Fibroblast of gingiva (primary cell): Measurements from ENCODE around the gene DMRTB1.

Experiments
- DNase-seq: peaks from one replicate; pipeline ENCODE4 v3.0.0-alpha.2; 2011; ENCODE audit warnings: low read depth

Gene DMRTB1

DNA sequence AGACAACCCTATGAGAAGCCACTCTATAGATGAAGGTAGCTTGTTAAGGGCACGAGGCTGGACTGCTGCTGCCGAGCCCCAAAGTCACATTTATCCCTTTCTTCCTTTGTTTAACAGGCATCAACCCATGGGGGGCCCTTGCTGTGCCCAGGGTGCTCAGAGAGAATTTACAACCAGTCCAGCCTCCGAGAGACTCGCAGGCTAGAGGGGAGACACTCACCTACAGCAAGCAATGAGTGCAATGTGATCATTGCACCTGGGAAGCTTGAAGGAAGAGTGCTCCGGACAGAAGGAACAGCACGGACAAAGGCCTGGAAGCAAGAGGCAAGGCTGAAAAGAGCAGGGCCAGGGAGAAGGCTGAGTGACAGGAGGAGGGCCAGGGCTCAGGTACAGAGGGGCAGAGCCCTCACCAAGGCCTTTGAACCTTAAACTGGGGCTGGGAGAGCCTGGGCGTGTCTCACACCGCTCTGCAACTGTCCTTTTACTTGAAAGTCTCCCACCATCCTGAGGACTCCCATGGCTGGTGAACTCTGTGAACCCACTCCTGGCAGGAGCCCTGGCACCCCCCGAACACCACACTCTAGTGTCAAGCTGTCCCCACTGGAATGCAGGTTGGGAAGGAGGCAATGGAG lies 27.3 kb downstream of the DMRTB1 start:
- no peak for DNase-seq

DNA sequence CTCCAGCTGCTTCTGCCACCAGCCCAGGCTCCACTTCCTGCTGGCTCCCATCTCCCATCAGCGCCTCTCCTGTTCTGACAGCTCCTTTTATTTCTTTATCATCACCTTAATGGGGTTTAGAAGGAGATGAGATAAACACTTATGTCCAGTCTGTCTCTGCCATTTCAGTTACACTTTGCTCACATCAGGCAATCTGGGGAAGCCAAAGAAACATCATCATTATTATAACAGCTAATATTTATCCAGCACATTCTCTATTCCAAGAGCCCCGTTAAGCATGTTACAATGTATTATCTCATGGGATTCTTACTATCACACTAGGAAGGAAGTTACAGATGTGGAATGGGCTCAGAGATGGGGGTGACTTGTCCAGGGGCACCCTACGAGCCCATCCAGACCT lies 31.2 kb downstream of the DMRTB1 start:
- no peak for DNase-seq

DNA sequence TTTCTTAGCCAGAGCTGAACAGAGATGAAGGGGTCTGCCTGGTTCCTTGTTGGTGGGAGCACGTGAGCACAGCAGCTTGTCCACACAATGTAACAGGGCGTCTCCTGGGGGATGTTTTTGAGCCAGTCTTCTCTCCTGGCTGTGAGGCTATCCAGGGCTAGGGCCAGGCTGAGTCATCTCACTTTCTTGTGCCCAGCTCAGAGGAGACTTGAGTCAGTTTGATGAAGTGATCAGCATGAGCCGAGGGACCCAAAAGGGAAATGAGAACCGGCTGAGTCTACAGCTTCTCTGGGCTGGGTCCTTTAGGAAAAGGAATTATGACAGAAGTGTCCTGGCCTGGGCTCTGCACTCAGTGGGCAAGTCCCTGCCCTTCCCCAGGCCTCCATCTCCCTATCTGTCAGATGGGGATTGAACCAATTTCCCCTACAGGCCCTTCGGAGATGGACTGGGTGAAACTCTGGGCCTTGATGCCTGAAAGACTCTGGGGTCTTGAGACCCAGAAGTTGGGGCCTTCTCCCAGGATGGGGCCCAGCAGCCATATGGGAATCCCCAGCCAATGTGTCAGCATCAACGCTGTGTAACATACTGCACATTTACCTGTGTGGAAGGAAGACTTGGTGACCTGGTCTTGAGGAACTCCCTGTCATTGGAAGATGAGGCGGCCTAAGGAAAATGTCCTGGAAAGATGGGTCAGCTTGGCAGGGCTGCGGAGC lies 36.6 kb downstream of the DMRTB1 start:
- peak; percentile 29 for DNase-seq

DNA sequence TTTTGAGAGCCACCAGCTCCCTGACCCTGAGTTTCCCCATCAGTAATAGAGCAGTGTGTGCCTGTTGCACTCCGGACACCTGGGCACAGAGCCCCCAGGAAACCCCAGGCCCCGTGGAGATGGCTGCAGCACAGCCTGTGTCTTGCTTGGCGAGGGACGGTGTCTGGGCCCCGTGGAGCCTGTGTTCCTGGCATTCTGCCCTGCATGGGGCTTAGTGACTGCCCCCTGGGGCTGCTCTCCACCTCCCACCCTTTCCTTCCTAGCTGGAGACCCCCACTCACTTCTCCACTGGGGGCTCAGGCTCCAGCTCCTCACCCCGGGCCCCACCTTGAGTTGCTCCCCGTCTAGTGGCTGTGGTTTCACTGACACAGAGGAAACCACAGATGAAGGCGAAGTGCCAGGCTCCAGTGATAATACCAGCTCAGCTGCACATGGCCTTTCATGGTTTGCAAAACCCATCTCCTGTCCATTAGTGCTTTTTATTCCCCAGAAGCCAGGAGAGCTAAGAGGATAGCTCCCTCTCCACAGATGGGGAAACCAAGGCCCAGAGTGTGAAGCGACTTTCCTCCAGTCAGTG lies 39.4 kb downstream of the DMRTB1 start:
- peak; percentile 54 for DNase-seq

DNA sequence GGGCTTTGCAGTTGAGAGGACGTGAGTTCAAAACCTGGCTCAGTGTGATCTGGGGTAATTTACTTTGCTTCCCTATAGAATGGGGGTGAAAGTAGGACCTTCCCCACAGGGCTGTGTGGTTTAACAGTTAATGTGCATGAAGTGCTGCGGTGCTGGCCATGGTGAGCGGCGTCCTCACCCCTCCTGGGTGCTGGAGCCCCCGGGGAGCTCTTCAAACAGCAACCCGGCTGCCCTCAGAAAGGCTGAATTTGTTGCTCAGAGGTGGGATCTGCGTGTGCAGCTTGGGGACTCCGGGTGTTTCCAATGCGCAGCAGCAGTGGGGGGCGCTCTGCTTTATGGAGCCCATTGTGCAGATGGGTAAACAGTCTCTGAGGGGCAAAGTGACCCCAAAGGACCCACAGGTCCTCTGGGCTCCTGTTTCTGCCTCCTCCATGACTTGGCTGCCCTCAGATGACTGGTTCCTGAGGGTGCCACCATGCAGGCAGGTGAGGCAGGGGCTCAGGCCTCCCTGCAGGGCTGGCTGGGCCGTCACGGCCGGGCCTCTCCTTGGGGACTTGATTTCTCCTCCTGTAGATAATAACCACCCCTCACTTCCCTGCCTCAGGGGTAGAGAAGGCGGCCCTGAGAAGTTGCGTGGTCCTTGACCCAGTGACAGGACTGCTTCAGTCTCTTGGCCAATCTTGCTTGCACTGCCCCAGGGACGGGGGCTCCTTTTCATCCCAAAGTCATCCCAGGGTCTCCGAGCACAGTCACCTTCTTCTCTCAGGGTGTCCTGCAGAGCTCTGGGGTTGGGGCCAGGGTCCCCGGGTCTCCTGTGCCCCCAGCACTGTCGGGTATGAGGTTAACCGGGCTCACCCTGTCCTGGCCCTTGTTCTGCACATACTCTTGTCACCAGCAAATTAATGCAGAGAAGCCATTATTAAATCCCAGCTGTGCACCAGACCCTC lies 40.3 kb downstream of the DMRTB1 start:
- DNase-seq, result no peak

DNA sequence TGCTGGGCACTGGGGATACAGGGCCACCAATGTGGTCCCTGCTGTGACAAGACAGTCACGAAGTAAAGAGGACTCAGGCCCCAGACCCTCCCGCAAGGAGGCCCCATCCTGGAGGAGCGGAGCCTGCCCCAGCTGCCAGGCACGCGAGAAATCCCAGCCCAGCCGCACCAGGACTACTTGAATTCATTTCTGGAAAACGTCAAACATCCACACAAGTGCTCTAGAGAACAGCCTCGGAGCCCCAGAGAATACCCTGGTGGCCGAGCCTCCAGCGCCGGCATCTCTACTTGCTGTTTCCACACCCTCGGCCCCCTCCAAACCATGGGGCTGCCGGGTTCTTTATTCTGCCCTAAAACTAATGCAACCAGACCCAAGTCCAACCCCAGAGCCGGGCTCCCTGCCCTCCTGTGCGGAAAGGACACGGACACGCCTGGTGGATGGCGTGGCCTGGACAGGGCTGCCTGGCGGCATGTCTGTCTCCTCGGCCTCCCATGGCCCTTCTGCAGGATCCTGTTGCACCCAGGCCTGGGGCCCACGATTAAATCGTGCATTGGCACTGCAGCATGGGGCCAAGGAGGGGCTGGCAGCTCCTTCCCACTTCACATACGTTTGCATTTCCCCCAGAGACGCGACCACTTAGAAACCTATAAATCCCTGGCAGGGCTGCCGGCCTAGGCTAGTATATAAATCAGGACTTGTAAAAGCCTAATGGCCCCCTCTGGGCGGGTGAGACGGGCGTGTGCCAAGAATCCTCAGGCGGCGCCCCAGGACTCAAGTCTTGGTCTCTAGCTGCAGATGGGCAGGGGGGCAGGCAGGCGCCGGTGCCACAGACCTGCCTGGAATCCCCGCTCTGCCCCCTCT lies 41.2 kb downstream of the DMRTB1 start:
- DNase-seq, result no peak

DNA sequence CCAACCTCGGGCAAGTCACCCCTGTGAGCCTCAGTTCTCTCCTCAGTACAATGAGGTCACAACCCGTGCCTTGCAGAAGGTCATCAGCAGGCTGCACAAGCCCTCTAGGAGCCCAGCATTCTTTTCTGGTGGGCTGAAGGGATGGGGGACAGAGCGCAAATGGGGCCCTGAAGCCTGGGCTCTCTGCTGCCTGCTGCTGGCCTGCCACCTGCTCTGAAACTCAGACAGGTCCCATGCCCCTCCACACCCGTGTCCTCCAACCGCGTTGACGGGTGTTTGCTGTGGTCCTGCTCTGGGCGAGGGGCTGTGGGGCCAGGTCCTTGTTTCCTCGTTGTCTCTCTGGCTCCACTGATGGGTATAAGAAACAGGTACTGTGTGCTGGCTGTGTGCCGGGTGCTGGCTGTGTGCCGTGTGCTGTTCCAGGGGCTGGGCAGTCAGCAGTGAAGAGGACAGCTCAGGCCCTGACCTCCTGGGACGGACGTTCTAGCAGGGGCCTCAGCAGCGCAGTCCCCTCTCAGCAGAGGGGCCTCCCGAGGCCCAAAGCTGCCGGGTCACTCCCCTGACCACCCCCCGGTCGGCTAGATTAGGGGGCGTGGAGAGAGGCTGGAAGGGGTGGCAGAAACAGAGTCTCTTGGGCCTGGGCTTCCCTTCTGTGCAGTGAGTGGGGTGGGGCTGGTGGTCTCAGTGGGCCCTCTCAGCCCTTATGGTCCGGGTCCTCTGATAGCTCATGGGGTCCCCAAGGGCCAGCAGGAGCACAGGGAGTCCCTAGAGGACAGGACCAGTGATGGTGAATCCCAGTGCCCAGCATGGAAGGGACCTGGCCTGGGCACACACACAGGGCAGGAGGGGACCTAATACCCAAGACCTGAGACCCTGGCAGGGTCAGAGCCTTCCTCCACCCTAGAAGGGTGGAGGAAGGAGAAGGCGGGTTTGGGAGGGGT lies 42.1 kb downstream of the DMRTB1 start:
- no peak for DNase-seq

DNA sequence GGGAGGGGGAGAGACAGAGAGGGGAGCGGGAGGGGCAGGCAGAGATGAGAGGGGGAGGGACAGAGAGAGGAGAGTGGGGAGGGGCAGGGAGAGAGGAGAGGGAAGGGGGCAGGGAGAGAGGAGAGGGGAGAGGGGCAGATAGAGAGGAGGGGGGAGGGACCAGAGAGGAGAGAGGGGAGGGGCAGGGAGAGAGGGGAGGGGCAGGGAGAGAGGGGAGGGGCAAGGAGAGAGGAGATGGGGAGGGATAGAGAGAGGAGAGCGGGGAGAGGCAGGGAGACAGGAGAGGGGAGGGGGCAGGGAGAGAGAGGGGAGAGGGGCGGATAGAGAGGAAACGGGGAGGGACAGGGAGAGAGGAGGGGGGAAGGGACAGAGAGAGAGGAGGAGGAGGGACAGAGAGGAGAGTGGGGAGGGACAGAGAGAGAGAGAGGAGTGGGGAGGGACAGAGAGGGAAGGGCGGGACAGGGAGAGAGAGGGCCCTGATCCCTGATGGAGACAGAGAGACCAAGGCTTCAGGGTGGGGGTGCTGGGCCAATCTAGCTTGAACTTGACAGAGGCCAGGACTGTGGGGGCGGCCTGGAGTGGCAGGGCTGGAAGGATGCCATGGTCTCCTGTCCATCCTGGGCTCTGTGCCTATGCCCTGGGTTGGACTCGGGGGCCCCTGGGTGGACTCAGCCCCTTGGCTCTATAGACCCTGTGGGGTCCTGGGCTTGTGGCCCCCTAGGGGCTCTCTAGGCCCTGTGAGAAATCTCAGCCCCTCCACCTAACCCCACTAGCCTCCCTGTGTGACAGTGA lies 43.6 kb downstream of the DMRTB1 start:
- DNase-seq, result no peak

DNA sequence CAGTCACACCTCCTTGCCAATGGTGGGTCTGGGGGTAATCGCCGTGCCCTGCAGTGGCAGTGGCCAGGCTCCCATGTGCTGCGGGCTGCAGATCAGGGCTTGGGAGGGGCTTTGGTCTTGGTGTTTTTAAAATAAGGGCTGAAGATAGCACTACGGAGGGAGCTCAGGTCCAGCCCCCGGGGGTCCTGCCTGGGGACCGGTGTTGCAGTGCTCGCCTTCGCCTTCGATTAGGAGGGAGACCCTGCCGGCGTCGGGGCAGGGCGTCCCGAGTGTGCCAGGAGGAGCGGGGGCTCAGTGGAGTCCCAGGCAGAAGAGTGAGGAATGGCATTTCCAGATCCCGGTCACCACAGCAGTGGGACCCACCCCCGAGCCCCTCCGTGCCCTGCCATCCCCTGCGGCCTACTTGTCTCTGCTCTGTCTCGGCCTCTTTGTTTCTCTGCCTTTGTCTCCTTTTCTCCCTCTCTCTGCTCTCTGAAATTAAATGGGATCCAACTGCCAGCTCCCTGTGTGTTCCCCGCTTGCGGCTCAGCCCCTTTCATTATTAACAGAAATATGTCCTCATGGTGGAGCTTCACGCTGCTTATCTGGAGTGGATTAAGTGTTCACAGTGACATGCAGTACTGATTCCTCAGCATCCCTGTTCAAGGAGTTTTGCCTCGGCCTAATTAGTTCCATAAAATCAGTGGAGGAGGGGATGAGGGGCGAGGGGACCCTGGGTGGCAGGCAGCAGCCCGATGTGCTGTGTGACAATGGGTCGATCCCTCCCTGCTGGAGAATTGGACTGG lies 44.4 kb downstream of the DMRTB1 start:
- no peak for DNase-seq

DNA sequence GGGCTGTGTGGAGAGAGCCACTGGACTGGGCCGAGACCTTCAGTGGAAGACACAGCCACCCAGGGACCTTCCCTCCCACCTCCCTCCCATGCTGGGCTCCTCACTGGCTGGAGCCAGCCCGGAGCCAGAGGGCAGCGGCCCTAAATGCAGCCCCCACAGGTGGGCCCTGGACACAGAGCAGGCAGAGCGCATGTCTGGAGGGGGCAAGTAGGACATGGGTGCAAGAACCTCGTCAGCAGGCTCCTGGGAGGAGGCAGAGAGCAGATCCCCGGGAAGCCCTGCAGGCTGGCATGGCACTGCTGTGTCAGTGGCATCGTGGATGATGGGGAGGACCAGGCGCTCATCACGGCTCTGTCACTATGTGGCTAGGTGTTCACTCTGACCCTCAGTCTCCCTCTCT lies 45.7 kb downstream of the DMRTB1 start:
- DNase-seq, result no peak

DNA sequence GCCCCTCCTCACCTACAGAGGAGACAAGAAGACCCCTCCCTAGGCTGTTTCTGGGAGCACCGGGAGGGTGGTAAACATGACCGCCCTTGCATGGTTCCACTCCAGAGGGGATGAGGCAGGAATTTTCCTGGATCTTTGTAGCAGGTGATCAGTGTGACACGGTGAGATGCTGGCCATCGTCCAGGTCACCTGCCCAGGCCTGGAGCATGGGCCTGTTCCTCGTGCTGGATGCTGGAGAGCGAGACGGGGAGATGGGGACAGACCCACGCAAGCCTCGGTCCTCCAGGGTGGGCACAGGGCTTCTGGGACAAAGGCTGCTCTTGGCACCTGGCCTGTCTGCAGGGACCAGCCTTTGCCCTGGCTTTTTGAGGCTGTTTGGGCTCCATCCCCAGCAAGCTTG lies 46.2 kb downstream of the DMRTB1 start:
- DNase-seq, result no peak

DNA sequence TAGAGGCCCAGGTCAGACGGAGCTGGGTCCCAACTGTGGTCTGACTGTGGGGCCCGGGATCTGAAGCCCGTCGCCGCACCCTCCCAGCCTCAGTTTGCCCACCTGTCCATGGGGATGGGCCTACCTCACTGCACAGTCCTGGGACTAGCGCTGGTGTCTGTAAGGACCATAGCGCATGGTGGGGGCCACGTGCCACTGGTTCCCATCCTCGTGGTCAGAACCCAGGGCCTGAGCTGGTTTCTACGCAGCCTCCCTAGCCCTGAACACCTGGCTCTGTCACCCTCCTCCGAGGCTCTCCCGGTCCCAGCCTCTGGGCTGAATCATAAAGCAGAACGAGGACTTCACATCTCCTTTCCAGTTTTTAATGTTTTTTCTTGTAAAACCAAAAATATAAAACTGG lies 46.7 kb downstream of the DMRTB1 start:
- no peak for DNase-seq

DNA sequence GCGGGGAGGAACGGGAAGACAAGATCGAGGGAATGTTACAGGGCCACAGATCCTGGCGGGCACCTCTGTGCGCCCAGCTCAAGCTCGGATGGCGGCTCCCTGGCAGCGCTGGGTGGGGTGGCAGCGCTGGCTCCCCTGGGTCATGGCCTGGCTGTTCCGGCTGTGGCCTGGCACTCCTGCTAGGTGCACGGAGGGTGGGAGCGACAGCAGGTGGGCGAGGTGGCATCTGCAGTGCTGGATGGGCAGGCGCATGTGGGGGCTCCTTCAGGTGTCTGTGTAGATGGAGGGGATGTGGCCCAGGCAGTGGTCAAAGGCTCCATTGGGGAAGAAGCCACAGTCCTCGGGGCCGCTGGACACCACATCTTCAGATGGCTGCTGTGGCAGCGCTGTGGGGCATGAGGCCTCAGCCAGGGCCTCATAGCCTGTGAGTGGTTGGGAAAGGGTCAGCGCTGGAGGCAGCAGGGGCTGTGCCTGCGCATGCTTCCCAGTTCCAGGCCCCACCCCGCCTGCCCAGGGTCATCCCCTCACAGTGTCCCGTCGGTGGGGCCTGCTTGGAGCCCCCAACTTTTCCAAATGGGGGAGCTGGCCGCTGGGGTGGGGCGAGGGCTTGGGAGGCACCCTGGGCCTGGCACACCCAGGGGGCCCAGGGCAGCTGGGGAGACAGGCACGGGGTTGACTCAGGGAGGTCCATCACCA lies 47.3 kb downstream of the DMRTB1 start:
- no peak for DNase-seq

DNA sequence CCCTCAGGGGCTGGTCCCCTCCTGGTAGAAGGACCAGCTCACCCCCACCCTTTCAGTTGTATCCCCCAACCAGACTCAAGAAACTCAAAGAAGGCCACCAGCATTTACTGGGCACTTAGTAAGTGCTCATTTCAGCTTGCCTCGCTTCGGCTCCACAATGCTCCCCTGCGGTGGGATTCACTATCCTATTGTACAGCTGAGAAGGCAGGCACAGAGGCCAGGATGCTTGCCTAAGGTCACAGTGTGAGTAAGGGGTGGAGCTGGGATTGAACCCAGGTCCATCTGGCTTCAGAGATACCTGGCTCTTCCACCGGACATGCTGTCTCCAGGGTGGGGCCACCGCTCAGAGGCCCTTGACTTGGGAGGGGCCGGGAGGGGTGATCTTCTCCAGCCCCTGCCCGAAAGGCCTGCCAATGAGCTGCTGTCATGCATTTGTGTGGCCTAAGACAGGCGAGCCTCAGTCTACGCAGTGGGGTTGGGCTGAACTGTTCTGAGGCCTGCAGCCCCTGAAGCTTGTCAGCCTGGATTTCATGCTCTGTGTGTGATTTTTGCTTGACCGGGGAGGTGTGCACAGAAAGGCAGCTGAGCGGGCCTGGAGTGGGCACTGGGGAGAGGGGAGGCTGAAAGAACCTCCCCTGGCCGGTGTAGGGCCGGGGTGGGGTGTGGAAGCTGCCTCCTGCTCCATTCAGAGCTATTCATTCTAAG lies 48.1 kb downstream of the DMRTB1 start:
- no peak for DNase-seq

DNA sequence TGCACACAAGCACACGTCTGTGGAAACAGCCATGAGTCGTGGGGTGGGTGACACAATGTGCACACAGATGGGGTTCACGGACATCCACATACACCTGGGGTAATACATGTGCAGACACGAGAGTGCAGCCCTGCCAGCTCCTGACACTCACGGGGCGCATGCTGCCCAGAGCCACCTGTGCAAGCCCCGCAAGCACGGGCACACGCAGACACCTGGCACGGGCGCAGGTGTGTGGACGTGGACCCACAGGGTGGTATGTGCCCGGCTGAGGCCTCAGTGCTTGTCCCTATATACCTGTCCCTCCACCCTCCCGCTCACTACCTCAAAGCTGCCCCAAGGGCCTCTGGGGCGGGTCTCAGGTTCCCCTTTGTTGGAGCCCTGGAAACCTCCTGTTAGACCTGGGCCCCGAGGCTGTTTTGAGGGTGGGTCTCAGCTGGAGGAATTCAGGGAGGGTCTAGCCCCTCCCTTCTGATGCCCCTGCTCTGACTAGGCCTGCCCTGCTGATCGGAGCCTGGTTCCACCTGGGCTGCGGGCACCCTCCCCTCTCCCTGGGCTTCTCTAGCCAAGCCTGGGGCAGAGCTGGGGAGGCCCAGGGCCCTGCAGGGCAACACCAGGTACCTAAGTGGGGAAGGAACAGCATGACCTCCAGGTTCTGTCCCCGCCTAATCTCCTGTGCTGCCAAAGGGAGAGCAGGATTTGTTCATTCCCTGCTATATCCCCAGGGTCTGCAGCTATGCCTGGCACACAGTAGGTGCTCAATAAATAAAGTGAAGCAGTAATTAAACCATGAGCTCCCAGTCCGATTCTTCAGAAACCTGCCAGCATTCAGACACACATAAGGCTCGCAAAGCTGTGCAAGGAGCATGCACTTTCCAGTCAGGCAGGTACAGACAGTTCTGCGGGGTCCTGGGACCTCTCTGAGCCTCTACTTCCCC lies 49.1 kb downstream of the DMRTB1 start:
- DNase-seq, result no peak

DNA sequence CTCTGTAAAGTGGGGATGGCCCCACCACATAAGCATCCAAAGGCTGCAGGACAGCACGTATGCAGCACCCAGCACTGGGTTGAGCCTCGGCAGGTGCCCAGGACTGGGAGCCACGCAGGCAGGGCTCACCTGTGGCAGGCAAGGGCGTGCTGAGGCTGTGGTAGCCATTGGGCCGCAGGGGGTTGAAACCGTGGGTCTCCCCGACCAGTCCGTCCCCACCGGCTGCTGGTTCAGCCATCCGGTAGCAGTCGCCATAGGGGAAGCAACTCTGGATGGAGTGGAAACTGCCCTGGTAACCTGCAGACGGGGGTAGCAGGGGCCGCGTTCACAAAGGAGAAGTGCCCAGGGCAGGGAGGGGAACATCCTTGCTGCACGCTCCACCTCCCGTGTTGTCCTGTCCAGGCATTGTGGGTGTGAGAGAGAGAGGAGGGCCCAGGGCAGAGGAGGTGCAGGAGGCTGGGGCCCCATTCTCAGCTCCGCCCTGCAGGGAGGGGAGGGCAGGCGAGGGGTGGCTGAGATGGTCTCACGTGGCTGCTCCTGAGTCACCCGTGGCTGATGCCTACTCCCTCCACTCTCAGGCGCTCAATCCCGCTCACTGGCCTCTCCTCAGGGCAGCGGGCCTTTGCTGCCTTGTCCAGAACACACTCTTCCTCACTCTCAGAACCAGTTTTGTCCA lies 49.9 kb downstream of the DMRTB1 start:
- DNase-seq, result peak; percentile 36
